ENCODE measurements around the gene WNT3. TPM values are rescaled to one million over a fixed set of nuclear protein-coding genes. Genes with fewer than 3 reads are reported as not detected.

Gene WNT3
- total RNA-seq, 4 donors from 2014 or later, result 0.46 to 0.90 TPM; not detected in 2

GRCh38 chr17:46809110-46809571, 9.4 kb downstream of the WNT3 start:
- no peak for DNase-seq
- no peak overlapping the region for H3K4me3 ChIP-seq
- H3K27ac ChIP-seq, result no peak overlapping the region
- H3K4me1 ChIP-seq, result no peaks in the 10 kb centered on the region
- H3K9me3 ChIP-seq, result no peaks in the 10 kb centered on the region
- H3K27me3 ChIP-seq, result no peaks in the 10 kb centered on the region
- intact Hi-C loops (cut with DNase I; ENCODE audit: low total_unique reads), result no loop called here
- TF ChIP-seq CTCF (IDR thresholded peaks at IDR 0.05) (no peak), POLR2A (IDR thresholded peaks at IDR 0.05) (no peak)
- H3K36me3 ChIP-seq, result no peaks in the 10 kb centered on the region

GRCh38 chr17:46805771-46806170, 12.7 kb downstream of the WNT3 start:
- intact Hi-C loops (cut with DNase I; ENCODE audit: low total_unique reads), result no loop called here
- Histone ChIP-seq H3K4me3 (no peak overlapping the region), H3K9me3 (no peaks in the 10 kb centered on the region), H3K4me1 (no peaks in the 10 kb centered on the region), H3K36me3 (no peaks in the 10 kb centered on the region), H3K27ac (no peak overlapping the region), H3K27me3 (no peaks in the 10 kb centered on the region)
- DNase-seq, result no peak
- no peak for TF ChIP-seq CTCF (IDR thresholded peaks at IDR 0.05)
- no peak for TF ChIP-seq POLR2A (IDR thresholded peaks at IDR 0.05)

- Histone ChIP-seq H3K27ac (no peak overlapping the region), H3K4me3 (no peak overlapping the region), H3K4me1 (no peaks in the 10 kb centered on the region), H3K27me3 (no peaks in the 10 kb centered on the region), H3K36me3 (no peaks in the 10 kb centered on the region), H3K9me3 (no peaks in the 10 kb centered on the region)
- intact Hi-C loops (cut with DNase I; ENCODE audit: low total_unique reads), result no loop called here
- DNase-seq, result no peak
- TF ChIP-seq POLR2A (IDR thresholded peaks at IDR 0.05) (no peak), CTCF (IDR thresholded peaks at IDR 0.05) (no peak)
These were observed 14.9 kb downstream of the WNT3 start for GRCh38 chr17:46803544-46803943.

GRCh38 chr17:46802800-46803199, 15.7 kb downstream of the WNT3 start:
- Histone ChIP-seq H3K27ac (no peak overlapping the region), H3K27me3 (no peaks in the 10 kb centered on the region), H3K9me3 (no peaks in the 10 kb centered on the region), H3K4me1 (no peaks in the 10 kb centered on the region), H3K4me3 (no peak overlapping the region), H3K36me3 (no peaks in the 10 kb centered on the region)
- TF ChIP-seq CTCF (IDR thresholded peaks at IDR 0.05) (no peak), POLR2A (IDR thresholded peaks at IDR 0.05) (no peak)
- DNase-seq, result no peak
- intact Hi-C loops (cut with DNase I; ENCODE audit: low total_unique reads), result no loop called here

- no peaks in the 10 kb centered on the region for H3K36me3 ChIP-seq
- H3K9me3 ChIP-seq, result no peaks in the 10 kb centered on the region
- no peak for TF ChIP-seq POLR2A (IDR thresholded peaks at IDR 0.05)
- TF ChIP-seq CTCF (IDR thresholded peaks at IDR 0.05), result no peak
- intact Hi-C loops (cut with DNase I; ENCODE audit: low total_unique reads), result no loop called here
- H3K27ac ChIP-seq, result no peak overlapping the region
- no peaks in the 10 kb centered on the region for H3K27me3 ChIP-seq
- H3K4me3 ChIP-seq, result no peak overlapping the region
- DNase-seq, result no peak
- no peaks in the 10 kb centered on the region for H3K4me1 ChIP-seq
These were observed 17.9 kb downstream of the WNT3 start for GRCh38 chr17:46800573-46800972.

Measured in uterus (tissue), 4 donors.